Fibroblast of pulmonary artery (primary cell): ENCODE results near the gene ABR.
A peak's percentile ranks its signal among the peaks of the same experiment; 100 is the strongest.

Experiments
- DNase-seq: peaks from one replicate; pipeline ENCODE4 v3.0.0-alpha.2; 2010; ENCODE audit warnings: low read depth
- H3K4me3 ChIP-seq: replicated peaks from 2 replicates; pipeline ENCODE4 v1.5.1; 2011; ENCODE audit warnings: low read depth, mild to moderate bottlenecking, control low read depth, low read length, moderate library complexity
- TF ChIP-seq, protein P1 (sequence below): IDR thresholded peaks from 2 replicates; pipeline ENCODE4 v1.5.1; 2011; ENCODE audit warnings: mild to moderate bottlenecking, control low read depth, low read length, inconsistent platforms; ENCODE audit errors: missing control alignments

Gene ABR

GRCh38 chr17:1179818-1180742 is at the start of gene ABR:
Gene ABR, minus strand, starts transcription at chr17:1179981. Its CDS starts 254 bp downstream, at chr17:1179727.
- TF ChIP-seq, protein P1, sequence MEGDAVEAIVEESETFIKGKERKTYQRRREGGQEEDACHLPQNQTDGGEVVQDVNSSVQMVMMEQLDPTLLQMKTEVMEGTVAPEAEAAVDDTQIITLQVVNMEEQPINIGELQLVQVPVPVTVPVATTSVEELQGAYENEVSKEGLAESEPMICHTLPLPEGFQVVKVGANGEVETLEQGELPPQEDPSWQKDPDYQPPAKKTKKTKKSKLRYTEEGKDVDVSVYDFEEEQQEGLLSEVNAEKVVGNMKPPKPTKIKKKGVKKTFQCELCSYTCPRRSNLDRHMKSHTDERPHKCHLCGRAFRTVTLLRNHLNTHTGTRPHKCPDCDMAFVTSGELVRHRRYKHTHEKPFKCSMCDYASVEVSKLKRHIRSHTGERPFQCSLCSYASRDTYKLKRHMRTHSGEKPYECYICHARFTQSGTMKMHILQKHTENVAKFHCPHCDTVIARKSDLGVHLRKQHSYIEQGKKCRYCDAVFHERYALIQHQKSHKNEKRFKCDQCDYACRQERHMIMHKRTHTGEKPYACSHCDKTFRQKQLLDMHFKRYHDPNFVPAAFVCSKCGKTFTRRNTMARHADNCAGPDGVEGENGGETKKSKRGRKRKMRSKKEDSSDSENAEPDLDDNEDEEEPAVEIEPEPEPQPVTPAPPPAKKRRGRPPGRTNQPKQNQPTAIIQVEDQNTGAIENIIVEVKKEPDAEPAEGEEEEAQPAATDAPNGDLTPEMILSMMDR = no peak
- DNase-seq = no peak
- peak within 1 kb of the TSS; percentile 76 for H3K4me3 ChIP-seq

DNA sequence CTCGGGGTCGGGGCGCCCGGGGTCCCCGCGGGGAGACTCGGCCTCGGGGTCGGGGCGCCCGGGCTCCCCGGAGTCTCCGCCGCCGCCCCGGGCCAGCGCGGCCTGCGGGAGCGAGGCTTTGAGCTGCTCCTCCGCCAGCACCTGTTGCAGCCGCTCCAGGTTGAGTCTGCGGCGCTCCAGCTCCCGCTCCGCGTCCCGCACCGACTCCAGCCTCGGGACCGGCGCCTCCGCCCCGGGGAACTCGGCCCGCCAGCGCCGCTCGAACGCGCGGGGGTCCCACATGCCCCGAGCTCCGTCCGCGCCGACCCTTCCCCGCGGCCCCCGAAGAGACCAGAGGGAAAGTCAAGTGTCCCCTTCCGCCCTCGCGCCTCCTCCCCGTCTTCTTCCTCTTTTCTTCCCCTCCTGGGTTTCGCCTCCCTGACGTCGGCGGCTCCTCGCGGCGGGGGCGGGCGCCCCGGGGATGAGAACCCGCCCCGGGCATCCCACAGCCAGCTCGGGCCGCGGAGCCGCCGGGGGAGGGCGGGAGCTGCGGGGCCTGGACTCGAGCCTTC is 49.6 kb upstream of the ABR start:
- H3K4me3 ChIP-seq = peak overlapping the region; percentile 25
- TF ChIP-seq, protein P1 = no peak
- DNase-seq = no peak

- DNase-seq = no peak
- TF ChIP-seq, protein P1 = no peak
- no peak overlapping the region for H3K4me3 ChIP-seq
Measured at GRCh38 chr17:1228781-1229348, 49.1 kb upstream of the ABR start.

- TF ChIP-seq, protein P1 = no peak
- H3K4me3 ChIP-seq = no peak overlapping the region
- DNase-seq = no peak
Measured at GRCh38 chr17:1227917-1228780, 48.4 kb upstream of the ABR start.

DNA sequence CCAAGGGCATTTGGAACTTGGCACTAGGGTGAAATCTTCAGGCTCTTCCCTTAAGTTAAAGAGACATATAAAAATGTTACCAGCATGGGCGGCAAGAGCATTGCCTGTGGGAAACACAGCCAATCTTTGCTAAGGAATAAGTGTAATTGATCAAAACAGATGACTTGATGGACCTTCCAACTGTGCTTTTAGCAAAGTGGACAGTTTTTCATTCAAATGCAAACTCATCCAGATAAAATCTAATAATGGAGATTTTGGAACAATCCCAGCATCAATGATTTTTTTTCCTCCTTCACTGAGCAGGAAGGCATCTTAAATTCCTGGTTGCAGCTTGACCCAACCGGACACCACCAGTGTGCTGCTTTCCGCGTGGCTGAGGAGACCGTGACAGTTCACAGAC is 47.6 kb upstream of the ABR start:
- no peak for DNase-seq
- no peak overlapping the region for H3K4me3 ChIP-seq
- TF ChIP-seq, protein P1 = no peak

DNA sequence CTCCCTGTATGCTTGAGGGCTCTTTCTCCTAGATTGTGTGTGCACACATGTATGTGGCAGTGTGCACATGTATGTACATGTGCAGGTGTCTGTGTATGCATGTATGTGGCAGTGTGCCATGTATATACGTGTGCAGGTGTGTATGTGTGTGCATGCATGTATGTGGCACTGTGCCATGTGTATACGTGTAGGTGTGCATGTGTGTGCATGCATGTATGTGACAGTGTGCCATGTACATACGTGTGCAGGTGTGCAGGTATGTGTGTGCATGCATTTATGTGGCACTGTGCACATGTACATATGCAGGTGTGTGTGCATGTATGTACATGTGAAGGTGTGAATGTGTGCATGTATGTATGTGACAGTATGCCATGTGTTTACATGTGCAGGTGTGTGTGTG is 46.5 kb upstream of the ABR start:
- TF ChIP-seq, protein P1 = no peak
- H3K4me3 ChIP-seq = no peak overlapping the region
- no peak for DNase-seq
